ENCODE data around the gene PAK6.

PAK6 gene

GRCh38 chr15:40323953-40324937 is 85.4 kb downstream of the PAK6 start:
- no peak for DNase-seq (ENCODE audit: low read depth, low spot score)
- TF ChIP-seq CTCF (IDR thresholded peaks at IDR 0.05; ENCODE audit: low read depth, low read length) = no peak
- in situ Hi-C loops (cut with HindIII; ENCODE audit: low sequenced_read_pairs) = no loop called here
- peak overlapping the region; percentile 61 for H3K4me3 ChIP-seq (ENCODE audit: low read depth, low read length)

- in situ Hi-C loops (cut with HindIII; ENCODE audit: low sequenced_read_pairs) = no loop called here
- H3K4me3 ChIP-seq (ENCODE audit: low read depth, low read length) = peak overlapping the region; percentile 61
- no peak for TF ChIP-seq CTCF (IDR thresholded peaks at IDR 0.05; ENCODE audit: low read depth, low read length)
- DNase-seq (ENCODE audit: low read depth, low spot score) = no peak
These were observed 86.3 kb downstream of the PAK6 start for GRCh38 chr15:40325188-40325587.

- in situ Hi-C loops (cut with HindIII; ENCODE audit: low sequenced_read_pairs) = no loop called here
- no peak overlapping the region for H3K4me3 ChIP-seq (ENCODE audit: low read depth, low read length)
- no peak for TF ChIP-seq CTCF (IDR thresholded peaks at IDR 0.05; ENCODE audit: low read depth, low read length)
- DNase-seq (ENCODE audit: low read depth, low spot score) = no peak
These were observed 86.8 kb downstream of the PAK6 start for GRCh38 chr15:40325700-40326099.
